ENCODE measurements around the gene SDK2. TPM values are rescaled to one million over a fixed set of nuclear protein-coding genes. Genes with fewer than 3 reads are reported as not detected.

SDK2 gene
- polyA plus RNA-seq, 2 of the 4 experiments (the other 2 are of a cell fraction): 0.36 to 0.57 TPM

DNA sequence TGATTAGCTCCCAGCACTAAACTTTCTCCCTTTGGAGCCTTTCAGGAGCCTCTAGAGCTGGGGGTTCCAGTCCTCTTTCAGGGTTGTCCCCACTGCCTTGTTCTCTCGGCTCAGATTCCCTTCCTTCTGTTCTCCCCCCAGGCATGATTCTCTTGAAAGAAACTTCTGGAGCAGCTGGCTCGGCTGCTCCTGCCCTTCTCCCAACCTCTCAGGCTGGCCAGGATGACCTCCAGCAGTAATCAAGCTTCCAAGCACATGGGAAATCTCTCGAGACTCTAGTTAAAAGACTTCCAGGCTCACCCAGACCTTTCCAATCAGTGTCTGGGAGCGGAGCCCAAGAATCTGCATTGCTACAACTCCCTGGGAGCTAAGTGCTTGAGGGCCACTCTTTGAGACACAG lies 3.6 kb downstream of the SDK2 start:
- H3K4me3 ChIP-seq: no peak overlapping the region
- peaks cover 4% of the 10 kb centered on the region; the same call in 1 of the 3 replicates for H3K4me1 ChIP-seq
- ChIA-PET POLR2A (no interaction called here), CTCF (interaction anchor here (0.9 to 3.4 kb wide), 10 partner anchors 9 to 559 kb away, joined by 3 to 12 read pairs (median 4); no protein-coding TSS in a partner anchor)
- no peaks in the 10 kb centered on the region for H3K9me3 ChIP-seq
- ATAC-seq: no peak
- WGBS (ENCODE audit: missing lambda C conversion rate): 73% methylated on average over 4 of the region's 4 CpGs
- DNase-seq (ENCODE audit: low read depth in 1 of 2, low spot score in 1 of 2): no peak
- no peak overlapping the region for H3K27ac ChIP-seq
- no peak overlapping the region for H3K4me2 ChIP-seq
- no peak for FAIRE-seq
- TF ChIP-seq TP53 (CRISPR knock-in tag; IDR thresholded peaks at IDR 0.05) (no peak), GATA3 (IDR thresholded peaks at IDR 0.05; ENCODE audit: borderline replicate concordance) (no peak), RARB (CRISPR knock-in tag; IDR thresholded peaks at IDR 0.05) (no peak), POLR2AphosphoS2 (conservative IDR thresholded peaks at IDR 0.05; ENCODE audit: low read length) (no peak), ATOH8 (CRISPR knock-in tag; IDR thresholded peaks at IDR 0.05; ENCODE audit: low read depth) (no peak), HDAC2 (IDR thresholded peaks at IDR 0.05) (no peak), JUN (IDR thresholded peaks at IDR 0.05) (no peak), CBX8 (IDR thresholded peaks at IDR 0.05) (no peak), EP300 (IDR thresholded peaks at IDR 0.05) (no peak)
- TF ChIP-seq, protein P1, sequence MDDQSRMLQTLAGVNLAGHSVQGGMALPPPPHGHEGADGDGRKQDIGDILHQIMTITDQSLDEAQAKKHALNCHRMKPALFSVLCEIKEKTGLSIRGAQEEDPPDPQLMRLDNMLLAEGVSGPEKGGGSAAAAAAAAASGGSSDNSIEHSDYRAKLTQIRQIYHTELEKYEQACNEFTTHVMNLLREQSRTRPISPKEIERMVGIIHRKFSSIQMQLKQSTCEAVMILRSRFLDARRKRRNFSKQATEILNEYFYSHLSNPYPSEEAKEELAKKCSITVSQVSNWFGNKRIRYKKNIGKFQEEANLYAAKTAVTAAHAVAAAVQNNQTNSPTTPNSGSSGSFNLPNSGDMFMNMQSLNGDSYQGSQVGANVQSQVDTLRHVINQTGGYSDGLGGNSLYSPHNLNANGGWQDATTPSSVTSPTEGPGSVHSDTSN (IDR thresholded peaks at IDR 0.05): no peak
- TF ChIP-seq, protein P2, sequence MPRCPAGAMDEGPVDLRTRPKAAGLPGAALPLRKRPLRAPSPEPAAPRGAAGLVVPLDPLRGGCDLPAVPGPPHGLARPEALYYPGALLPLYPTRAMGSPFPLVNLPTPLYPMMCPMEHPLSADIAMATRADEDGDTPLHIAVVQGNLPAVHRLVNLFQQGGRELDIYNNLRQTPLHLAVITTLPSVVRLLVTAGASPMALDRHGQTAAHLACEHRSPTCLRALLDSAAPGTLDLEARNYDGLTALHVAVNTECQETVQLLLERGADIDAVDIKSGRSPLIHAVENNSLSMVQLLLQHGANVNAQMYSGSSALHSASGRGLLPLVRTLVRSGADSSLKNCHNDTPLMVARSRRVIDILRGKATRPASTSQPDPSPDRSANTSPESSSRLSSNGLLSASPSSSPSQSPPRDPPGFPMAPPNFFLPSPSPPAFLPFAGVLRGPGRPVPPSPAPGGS (IDR thresholded peaks at IDR 0.05): no peak
- TF ChIP-seq, protein P3, sequence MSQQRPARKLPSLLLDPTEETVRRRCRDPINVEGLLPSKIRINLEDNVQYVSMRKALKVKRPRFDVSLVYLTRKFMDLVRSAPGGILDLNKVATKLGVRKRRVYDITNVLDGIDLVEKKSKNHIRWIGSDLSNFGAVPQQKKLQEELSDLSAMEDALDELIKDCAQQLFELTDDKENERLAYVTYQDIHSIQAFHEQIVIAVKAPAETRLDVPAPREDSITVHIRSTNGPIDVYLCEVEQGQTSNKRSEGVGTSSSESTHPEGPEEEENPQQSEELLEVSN (IDR thresholded peaks at IDR 0.05; ENCODE audit: borderline replicate concordance, low read depth): no peak

- no peak for FAIRE-seq
- no peak for ATAC-seq
- POLR2A ChIA-PET: no interaction called here
Observed at GRCh38 chr17:73639932-73640331, 4.3 kb downstream of the SDK2 start.

More at GRCh38 chr17:73639932-73640331, 4.3 kb downstream of the SDK2 start:
- Histone ChIP-seq H3K4me1 (peaks cover 4% of the 10 kb centered on the region; the same call in 1 of the 3 replicates), H3K4me2 (no peak overlapping the region), H3K4me3 (no peak overlapping the region), H3K27ac (no peak overlapping the region), H3K9me3 (no peaks in the 10 kb centered on the region)
- no peak for DNase-seq (ENCODE audit: low read depth in 1 of 2, low spot score in 1 of 2)
- no peak for TF ChIP-seq CEBPB (IDR thresholded peaks at IDR 0.05)
- TF ChIP-seq FOSL2 (IDR thresholded peaks at IDR 0.05): no peak
- TF ChIP-seq FOSL2 (CRISPR knock-in tag; IDR thresholded peaks at IDR 0.05): no peak
- no peak for TF ChIP-seq CHD2 (IDR thresholded peaks at IDR 0.05; ENCODE audit: low read length, partially characterized antibody)
- no peak for TF ChIP-seq RARB (CRISPR knock-in tag; IDR thresholded peaks at IDR 0.05)
- no peak for TF ChIP-seq CTCF (IDR thresholded peaks at IDR 0.05)
- TF ChIP-seq MAFK (IDR thresholded peaks at IDR 0.05; ENCODE audit: partially characterized antibody): no peak
- 46% methylated on average over 11 of the region's 12 CpGs for WGBS (ENCODE audit: missing lambda C conversion rate)
- CTCF ChIA-PET: interaction anchor here (0.7 to 3.4 kb wide), 8 partner anchors 10 to 560 kb away, joined by 3 to 12 read pairs (median 4); no protein-coding TSS in a partner anchor

Measured in A549 (cell line).